Body of pancreas (tissue), 4 donors: ENCODE data around the gene LRRC27. TPM values are rescaled to one million over a fixed set of nuclear protein-coding genes. Genes with fewer than 3 reads are reported as not detected.

Experiments used
- ATAC-seq: fragments of 150-250 bp; one replicate; pipeline ENCODE4 v1.9.1; 2016
- DNase-seq, 4 donors: peaks; one replicate each; pipeline ENCODE4 v3.0.0-alpha.2; 2019
- H3K27ac ChIP-seq, 4 donors: fragments of 200-600 bp; sonication (generic); 1 replicate in 3 of 4; 2 replicates in 1 of 4; pipeline versions ENCODE4 v1.5.1 to v1.6.1; 2016 to 2019; ENCODE audit warnings: mild to moderate bottlenecking in 1 of 4, mixed read lengths in 1 of 4, moderate library complexity in 1 of 4
- H3K27me3 ChIP-seq, 2 donors: fragments of 200-600 bp; sonication (generic); one replicate each; pipeline ENCODE4 v1.6.0; 2016; ENCODE audit warnings: mild to moderate bottlenecking in 1 of 2
- H3K36me3 ChIP-seq, 2 donors: fragments of 200-600 bp; sonication (generic); replicated peaks in 1 of 2; 2 replicates each; pipeline ENCODE4 v1.5.1; 2016; ENCODE audit warnings: low read depth in 2 of 2; ENCODE audit not compliant: insufficient read depth in 1 of 2
- H3K4me1 ChIP-seq: fragments of 200-600 bp; sonication (generic); one replicate; pipeline ENCODE4 v1.6.0; 2016
- H3K4me3 ChIP-seq, 2 donors: fragments of 200-600 bp; sonication (generic); 1 replicate in 1 of 2; 2 replicates in 1 of 2; pipeline ENCODE4 v1.5.1; 2016 to 2019
- H3K9me3 ChIP-seq, 3 donors: fragments of 200-600 bp; sonication (generic); 1 replicate in 2 of 3; 2 replicates in 1 of 3; pipeline ENCODE4 v1.5.1; 2016
- POLR2A ChIP-seq, 3 donors: fragments of 450-650 bp; IDR thresholded peaks; one replicate each; pipeline ENCODE4 v1.6.1; 2016; ENCODE audit warnings: antibody characterized with exemption in 3 of 3, mild to moderate bottlenecking in 2 of 3
- WGBS, 2 donors: methylation state at CpG; one replicate each; pipeline ENCODE4 v1.1.5; 2017; 5-methylcytosine and 5-hydroxymethylcytosine counted together
- intact Hi-C: fragments of 100-400 bp; cut with DNase I; formaldehyde crosslinking; loops from one replicate; pipeline ENCODE4 v1.15.1; 2023
- total RNA-seq, 2 donors: library from RNA; depleted of rRNA; stranded (reverse); fragments of >200 nt; gene quantifications; one replicate each; pipeline ENCODE4 v1.1.0, GENCODE V29; 2016
- TF ChIP-seq, protein P1 (sequence below), 7 experiments: fragments of 450-650 bp in 4 of 7; fragments of 200-600 bp in 3 of 7; sonication (generic) in 3 of 7; IDR thresholded peaks; one replicate each; pipeline ENCODE4 v1.5.1; 2016 to 2019; ENCODE audit warnings: antibody characterized with exemption in 7 of 7

LRRC27 gene
- total RNA-seq, 2 donors from 2014 or later: 6.5 to 24.7 TPM

DNA sequence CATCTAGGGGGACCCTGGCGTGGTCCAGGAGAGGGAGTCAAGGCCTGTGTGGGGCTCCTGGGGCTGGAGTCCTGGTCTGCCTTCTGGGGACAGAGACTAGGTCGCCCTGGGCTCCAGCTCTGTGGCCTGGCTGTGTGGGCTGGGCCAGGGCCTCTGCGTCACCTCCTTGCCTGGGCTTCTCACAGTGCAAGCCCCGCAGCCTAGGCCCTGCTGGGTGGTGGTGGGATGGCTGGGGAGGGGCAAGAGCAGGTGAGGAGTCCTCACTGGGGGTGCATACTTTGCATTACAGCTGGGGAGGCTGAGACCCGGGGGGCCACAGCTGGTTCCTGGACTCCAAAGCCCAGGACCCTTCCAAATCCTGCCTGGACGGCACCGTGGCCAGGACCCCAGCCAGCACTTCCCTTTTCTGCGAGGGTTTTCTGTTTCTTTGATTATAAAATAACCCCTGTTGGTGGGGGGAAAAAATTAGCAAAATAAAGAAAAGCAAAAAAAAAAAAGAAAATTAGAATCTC lies 88.5 kb downstream of the LRRC27 start:
- no peak for TF ChIP-seq POLR2A (IDR thresholded peaks at IDR 0.05)
- TF ChIP-seq, protein P1, sequence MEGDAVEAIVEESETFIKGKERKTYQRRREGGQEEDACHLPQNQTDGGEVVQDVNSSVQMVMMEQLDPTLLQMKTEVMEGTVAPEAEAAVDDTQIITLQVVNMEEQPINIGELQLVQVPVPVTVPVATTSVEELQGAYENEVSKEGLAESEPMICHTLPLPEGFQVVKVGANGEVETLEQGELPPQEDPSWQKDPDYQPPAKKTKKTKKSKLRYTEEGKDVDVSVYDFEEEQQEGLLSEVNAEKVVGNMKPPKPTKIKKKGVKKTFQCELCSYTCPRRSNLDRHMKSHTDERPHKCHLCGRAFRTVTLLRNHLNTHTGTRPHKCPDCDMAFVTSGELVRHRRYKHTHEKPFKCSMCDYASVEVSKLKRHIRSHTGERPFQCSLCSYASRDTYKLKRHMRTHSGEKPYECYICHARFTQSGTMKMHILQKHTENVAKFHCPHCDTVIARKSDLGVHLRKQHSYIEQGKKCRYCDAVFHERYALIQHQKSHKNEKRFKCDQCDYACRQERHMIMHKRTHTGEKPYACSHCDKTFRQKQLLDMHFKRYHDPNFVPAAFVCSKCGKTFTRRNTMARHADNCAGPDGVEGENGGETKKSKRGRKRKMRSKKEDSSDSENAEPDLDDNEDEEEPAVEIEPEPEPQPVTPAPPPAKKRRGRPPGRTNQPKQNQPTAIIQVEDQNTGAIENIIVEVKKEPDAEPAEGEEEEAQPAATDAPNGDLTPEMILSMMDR (IDR thresholded peaks at IDR 0.05): peak in 1 of 7 experiments; percentile 17
- Histone ChIP-seq H3K9me3 (no peaks in the 10 kb centered on the region), H3K27me3 (no peaks in the 10 kb centered on the region), H3K27ac (peak overlapping the region; percentile 94 to 98 (median 96)), H3K4me1 (peaks cover 73% of the 10 kb centered on the region), H3K4me3 (no peak overlapping the region), H3K36me3 (no peaks in the 10 kb centered on the region)
- ATAC-seq (no peak), DNase-seq (peak; percentile 37 to 65 (median 52))
- intact Hi-C loops: no loop called here
- WGBS, 2 donors: 23 to 32% methylated on average over 6 to 7 of the region's 8 CpGs

DNA sequence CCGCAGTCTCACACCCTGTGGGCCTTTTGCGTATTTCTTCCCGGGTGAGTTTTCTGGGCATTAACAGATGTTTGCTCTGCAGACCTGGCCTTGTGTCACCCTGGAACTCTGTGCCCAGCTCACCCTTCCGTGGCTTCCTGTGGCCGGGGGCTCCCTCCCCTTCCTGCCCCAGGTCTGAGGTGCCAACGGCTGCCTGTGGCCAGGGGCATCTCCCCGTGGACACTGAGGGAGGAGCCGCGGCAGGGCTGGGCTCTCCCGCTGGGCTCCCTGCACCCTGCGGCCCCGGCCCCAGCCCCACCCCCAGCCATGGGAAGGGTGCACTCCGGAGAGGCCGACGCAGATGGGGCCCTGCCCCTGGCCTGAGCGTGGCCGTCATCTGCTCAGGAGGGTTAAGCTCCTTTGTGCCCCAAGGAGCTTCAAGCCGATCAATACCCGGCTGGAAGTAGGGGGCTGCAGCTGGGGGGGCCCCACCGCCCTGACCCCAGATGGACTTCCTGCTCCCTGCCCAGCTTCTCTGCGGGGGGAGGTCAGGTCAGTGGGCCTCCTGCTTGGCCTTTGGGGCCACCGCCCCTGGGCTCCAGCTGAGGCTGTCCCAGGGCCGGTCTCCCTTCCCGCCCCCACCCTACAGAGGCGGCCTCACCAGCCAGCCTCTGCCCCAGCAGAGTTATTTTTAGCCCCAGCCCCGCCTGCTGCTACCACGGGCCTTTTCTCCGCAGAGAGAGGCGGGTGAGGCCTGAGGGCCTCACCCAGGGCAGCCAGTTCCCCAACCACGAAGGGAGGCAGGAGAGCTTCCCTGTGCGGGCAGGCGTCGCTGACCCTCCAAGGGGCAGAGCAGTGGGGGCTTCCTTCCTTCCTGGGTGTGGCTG lies 89.2 kb downstream of the LRRC27 start:
- TF ChIP-seq, protein P1 (IDR thresholded peaks at IDR 0.05): peak in 1 of 7 experiments; percentile 7
- TF ChIP-seq POLR2A (IDR thresholded peaks at IDR 0.05): peak; percentile 37 to 64 (median 42)
- no peak overlapping the region for H3K4me3 ChIP-seq
- intact Hi-C loops: no loop called here
- WGBS, 2 donors: 4 to 5% methylated on average over 4 to 33 of the region's 33 CpGs
- H3K27ac ChIP-seq: peak overlapping the region; percentile 94 to 98 (median 96)
- no peaks in the 10 kb centered on the region for H3K36me3 ChIP-seq
- ATAC-seq: peak; percentile 72
- peak; percentile 81 to 92 (median 90) for DNase-seq
- H3K4me1 ChIP-seq: peaks cover 68% of the 10 kb centered on the region
- H3K27me3 ChIP-seq: no peaks in the 10 kb centered on the region
- no peaks in the 10 kb centered on the region for H3K9me3 ChIP-seq

DNA sequence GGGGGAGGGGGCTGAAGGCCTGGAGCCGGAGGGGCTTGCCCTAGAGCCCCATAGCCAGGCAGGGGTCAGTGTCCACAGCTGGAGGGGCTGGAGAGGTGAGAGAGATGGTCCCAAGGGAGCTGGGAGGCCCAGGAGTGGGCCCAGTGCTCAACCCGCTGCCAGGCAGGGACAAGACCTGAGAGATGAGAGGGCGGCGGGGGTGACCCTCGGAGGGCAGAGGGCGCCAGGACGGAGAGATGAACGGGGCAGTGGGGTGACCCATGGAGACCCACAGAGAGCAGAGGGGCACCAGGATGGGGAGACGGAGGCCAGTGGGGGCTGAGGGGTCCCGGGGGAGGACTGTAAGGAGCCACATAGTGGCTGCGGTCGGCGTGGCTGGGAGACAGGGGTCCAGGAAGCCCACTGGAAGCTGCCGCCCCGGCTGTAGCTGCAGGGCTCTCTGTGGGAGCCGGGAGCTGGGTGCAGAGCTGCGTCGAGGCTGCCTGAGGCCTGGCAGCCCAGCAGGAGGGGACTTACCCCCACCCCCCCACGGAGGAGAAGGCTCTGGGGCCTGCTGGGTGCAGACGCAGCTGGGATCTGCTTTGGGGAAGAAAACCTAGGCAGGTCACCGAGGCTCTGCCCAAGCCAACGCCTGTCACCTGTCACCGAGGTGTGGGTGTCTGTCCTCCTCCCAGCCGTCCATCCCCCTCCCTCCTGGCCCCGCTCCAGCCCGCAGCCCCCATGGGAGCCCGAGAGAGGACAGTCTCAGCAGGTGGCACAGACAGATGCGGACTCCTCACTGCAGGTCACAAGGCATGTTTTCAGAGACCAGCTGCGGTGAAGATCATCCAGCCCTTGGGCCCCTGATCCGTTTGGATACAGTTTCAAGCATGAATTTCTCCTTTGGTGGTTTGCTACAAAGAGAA lies 90.1 kb downstream of the LRRC27 start:
- WGBS, 2 donors: 49 to 66% methylated on average over 22 to 29 of the region's 30 CpGs
- ATAC-seq (no peak), DNase-seq (peak in 1 of 4 donors; percentile 36)
- H3K4me3 ChIP-seq: no peak overlapping the region
- no peaks in the 10 kb centered on the region for H3K36me3 ChIP-seq
- peaks cover 59% of the 10 kb centered on the region for H3K4me1 ChIP-seq
- no peaks in the 10 kb centered on the region for H3K9me3 ChIP-seq
- TF ChIP-seq, protein P1 (IDR thresholded peaks at IDR 0.05): no peak
- no peak for TF ChIP-seq POLR2A (IDR thresholded peaks at IDR 0.05)
- H3K27me3 ChIP-seq: no peaks in the 10 kb centered on the region
- peak overlapping the region; percentile 94 to 98 (median 96) for H3K27ac ChIP-seq
- intact Hi-C loops: no loop called here

DNA sequence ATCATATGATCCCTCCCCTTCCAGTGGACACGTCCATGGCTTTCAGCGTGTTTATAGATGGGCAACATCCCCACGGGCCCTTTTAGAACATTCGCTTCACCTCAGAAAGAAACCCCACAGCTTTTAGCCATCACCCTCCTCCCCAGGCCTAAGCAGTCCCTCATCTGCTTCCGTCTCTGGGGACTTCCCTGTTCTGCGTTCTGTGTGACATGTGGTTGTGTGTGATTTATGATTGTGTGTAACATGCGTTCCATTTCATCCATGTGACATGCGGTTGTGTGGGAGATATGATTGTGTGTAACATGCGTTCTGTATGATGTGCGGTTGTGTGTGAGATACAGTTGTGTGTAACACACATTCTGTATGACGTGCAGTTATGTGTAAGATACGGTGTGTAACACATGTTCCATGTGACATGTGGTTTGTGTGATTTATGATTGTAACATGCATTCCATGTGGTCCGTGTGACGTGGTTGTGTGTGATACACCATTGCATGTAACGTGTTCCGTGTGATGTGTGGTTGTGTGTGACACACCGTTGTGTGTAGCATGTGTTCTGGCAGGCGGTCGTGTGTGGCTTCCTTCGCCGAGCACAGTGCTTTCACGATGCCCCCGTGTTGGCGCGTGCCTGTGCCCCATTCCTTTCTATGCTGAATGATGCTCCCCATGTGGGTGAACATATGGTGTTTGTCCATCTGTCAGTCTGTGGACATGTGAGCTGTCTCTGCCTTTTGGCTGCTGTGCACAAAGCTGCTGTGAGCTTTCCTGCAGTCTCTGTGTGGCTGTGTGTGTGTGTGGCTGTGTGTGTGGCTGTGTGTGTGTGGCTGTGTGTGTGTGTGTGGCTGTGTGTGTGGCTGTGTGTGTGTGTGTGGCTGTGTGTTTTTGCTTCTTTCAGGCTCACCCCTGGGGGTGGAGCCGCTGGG lies 91.2 kb downstream of the LRRC27 start:
- peaks cover 49% of the 10 kb centered on the region for H3K4me1 ChIP-seq
- no peaks in the 10 kb centered on the region for H3K9me3 ChIP-seq
- no peaks in the 10 kb centered on the region for H3K27me3 ChIP-seq
- no peak overlapping the region for H3K4me3 ChIP-seq
- TF ChIP-seq, protein P1 (IDR thresholded peaks at IDR 0.05): no peak
- TF ChIP-seq POLR2A (IDR thresholded peaks at IDR 0.05): no peak
- intact Hi-C loops: no loop called here
- no peak for ATAC-seq
- WGBS, 2 donors: 71 to 85% methylated on average over 22 to 26 of the region's 26 CpGs
- no peak for DNase-seq
- H3K27ac ChIP-seq: peak overlapping the region; percentile 94 to 98 (median 96)
- peaks cover 0 to 2% of the 10 kb centered on the region in 2 donors for H3K36me3 ChIP-seq
